D341Med (cell line): Measurements from ENCODE around the gene CAMK2B.

ENCODE experiments used
- DNase-seq: peaks from one replicate; pipeline ENCODE4 v3.0.0; 2012; ENCODE audit warnings: low spot score

The CAMK2B gene

GRCh38 chr7:44273681-44274622 is 51.4 kb downstream of the CAMK2B start:
- DNase-seq, result no peak

- no peak for DNase-seq
These were observed 52.4 kb downstream of the CAMK2B start for GRCh38 chr7:44272981-44273380.

GRCh38 chr7:44272456-44272855 is 52.9 kb downstream of the CAMK2B start:
- no peak for DNase-seq

- DNase-seq, result no peak
These were observed 55.4 kb downstream of the CAMK2B start for GRCh38 chr7:44269943-44270493.

- DNase-seq, result no peak
These were observed 56.0 kb downstream of the CAMK2B start for GRCh38 chr7:44269417-44269816.

- DNase-seq, result no peak
These were observed 56.7 kb downstream of the CAMK2B start for GRCh38 chr7:44268671-44269070.

- DNase-seq, result peak; percentile 62
These were observed 57.5 kb downstream of the CAMK2B start for GRCh38 chr7:44267719-44268421.

GRCh38 chr7:44267178-44267577 is 58.2 kb downstream of the CAMK2B start:
- no peak for DNase-seq

GRCh38 chr7:44266526-44266925 is 58.9 kb downstream of the CAMK2B start:
- DNase-seq, result no peak

- DNase-seq, result no peak
These were observed 59.7 kb downstream of the CAMK2B start for GRCh38 chr7:44265728-44266127.

- DNase-seq, result peak; percentile 85
These were observed 61.0 kb downstream of the CAMK2B start for GRCh38 chr7:44264221-44264931.

- DNase-seq, result no peak
These were observed 61.9 kb downstream of the CAMK2B start for GRCh38 chr7:44263326-44264082.

GRCh38 chr7:44262031-44262430 is 63.4 kb downstream of the CAMK2B start:
- DNase-seq, result no peak

GRCh38 chr7:44261240-44261639 is 64.2 kb downstream of the CAMK2B start:
- no peak for DNase-seq

- no peak for DNase-seq
These were observed 65.6 kb downstream of the CAMK2B start for GRCh38 chr7:44259547-44260457.

- DNase-seq, result no peak
These were observed 66.4 kb downstream of the CAMK2B start for GRCh38 chr7:44258865-44259546.

GRCh38 chr7:44258423-44258760 is 67.0 kb downstream of the CAMK2B start:
- no peak for DNase-seq

- no peak for DNase-seq
These were observed 67.6 kb downstream of the CAMK2B start for GRCh38 chr7:44257618-44258422.

GRCh38 chr7:44257213-44257612 is 68.2 kb downstream of the CAMK2B start:
- DNase-seq, result no peak
